MM.1S (cell line): ENCODE data around the gene IGDCC3.

ENCODE experiments used
- CTCF ChIP-seq: fragments of 300-600 bp; sonication (generic); IDR thresholded peaks from 2 replicates; pipeline ENCODE4 v1.5.1; 2016; ENCODE audit warnings: antibody characterized with exemption, low read length, mixed read lengths
- EZH2 ChIP-seq: fragments of 300-600 bp; sonication (generic); optimal IDR thresholded peaks from 2 replicates; pipeline ENCODE3; 2017; ENCODE audit warnings: low read depth, mild to moderate bottlenecking, antibody characterized with exemption, low read length, mixed read lengths
- EZH2phosphoT487 ChIP-seq: fragments of 300-600 bp; sonication (generic); IDR thresholded peaks from 2 replicates; pipeline ENCODE4 v1.6.1; 2018; ENCODE audit warnings: antibody characterized with exemption, low read length

GRCh38 chr15:65287520-65287855, 90.3 kb downstream of the IGDCC3 start:
- TF ChIP-seq CTCF (no peak), EZH2phosphoT487 (no peak), EZH2 (no peak)
